Heart right ventricle (tissue), 16 donors: ENCODE data around the gene ARRB1. TPM values are rescaled to one million over a fixed set of nuclear protein-coding genes. Genes with fewer than 3 reads are reported as not detected.
A peak's percentile ranks its signal among the peaks of the same experiment; 100 is the strongest.

Experiments
- ATAC-seq, 8 donors: fragments of 200-7000 bp; cut with Tn5 transposase; one replicate each; pipeline ENCODE4 v1.9.1; 2020; ENCODE audit warnings: mild to moderate bottlenecking in 8 of 8, moderate library complexity in 8 of 8, moderate number of reproducible peaks in 1 of 8
- DNase-seq, 2 donors: peaks; one replicate each; pipeline ENCODE4 v3.0.0-alpha.2; 2020
- H3K27ac ChIP-seq, 10 donors: fragments of 200-600 bp; sonication (generic) in 2 of 10; one replicate each; pipeline versions ENCODE4 v1.5.0 to v1.8.0; 2020 to 2022; ENCODE audit warnings: mild to moderate bottlenecking in 3 of 10
- H3K27me3 ChIP-seq, 7 donors: fragments of 200-600 bp; one replicate each; pipeline ENCODE4 v1.8.0; 2021 to 2022; ENCODE audit warnings: mild to moderate bottlenecking in 2 of 7
- H3K36me3 ChIP-seq, 9 donors: fragments of 200-600 bp; sonication (generic) in 1 of 9; one replicate each; pipeline versions ENCODE4 v1.5.0 to v1.8.0; 2020 to 2022; ENCODE audit warnings: mild to moderate bottlenecking in 2 of 9
- H3K4me1 ChIP-seq, 9 donors: fragments of 200-600 bp; sonication (generic) in 1 of 9; one replicate each; pipeline versions ENCODE4 v1.5.0 to v1.8.0; 2020 to 2022; ENCODE audit warnings: mild to moderate bottlenecking in 4 of 9
- H3K4me3 ChIP-seq, 10 donors: fragments of 200-600 bp; sonication (generic) in 2 of 10; one replicate each; pipeline versions ENCODE4 v1.5.0 to v1.8.0; 2020 to 2022; ENCODE audit warnings: mild to moderate bottlenecking in 7 of 10, moderate library complexity in 2 of 10
- H3K9me3 ChIP-seq, 11 donors: fragments of 200-600 bp in 10 of 11; sonication (generic) in 2 of 11; one replicate each; pipeline versions ENCODE4 v1.5.0 to v1.8.0; 2013 to 2022; ENCODE audit warnings: mild to moderate bottlenecking in 2 of 11, control low read depth in 1 of 11, moderate library complexity in 1 of 11
- CTCF ChIP-seq, 9 donors: fragments of 200-600 bp; sonication (generic) in 2 of 9; IDR thresholded peaks; one replicate each; pipeline versions ENCODE4 v1.5.0 to v1.8.0; 2021 to 2022; ENCODE audit warnings: antibody characterized with exemption in 9 of 9, mild to moderate bottlenecking in 5 of 9, moderate library complexity in 1 of 9
- WGBS, 2 donors: extraction: QIAGEN DNeasy Blood & Tissue Kit; methylation state at CpG; one replicate each; pipeline ENCODE4 v1.1.7; 2013; ENCODE audit warnings: inconsistent platforms in 1 of 2; 5-methylcytosine and 5-hydroxymethylcytosine counted together
- intact Hi-C, 10 donors: fragments of 100-400 bp; cut with DNase I; formaldehyde crosslinking; loops; one replicate each; pipeline versions ENCODE4 v1.11.1 to v1.14.2; 2022
- polyA plus RNA-seq, 2 donors: library from polyadenylated mRNA; stranded (reverse); fragments of 200-250 nt; gene quantifications; one replicate each; pipeline ENCODE4 v1.2.3, GENCODE V29; 2013
- total RNA-seq, 10 donors: library from RNA; stranded (reverse); fragmentation: NEBNext Ultra II Directional in 3 of 10; extraction: Animal tissue kit (Norgen Biotek cat#: 25700) in 3 of 10; gene quantifications; one replicate each; pipeline versions ENCODE4 v1.2.1 to v1.2.4, GENCODE V29; 2021 to 2023
- donor health status: Arrhythmogenic right ventricular cardiomyopathy.
- donor health status: ischemic (EF 13 %, LVEDD 7.1; RV severe dilation, severe dysfunction).
- donor health status: healthy with polysubstance abuse.
- donor health status: DM: no; HTN: yes; CAD: no.
- donor health status: DM: no; HTN: no; CAD: no.
- donor health status: ischemic (EF 25% LVEDD 6.9; RV normal size, moderate dysfunction).
- donor health status: ischemic (EF 25% LVEDD 5.7; RV mildly dilated, moderate dysfunction).
- donor health status: healthy.
- donor health status: DM: yes; HTN: yes; CAD: no.
- donor health status: Ischemic cardiomyopathy.
- donor health status: ischemic (EF 35%, LVEDD 5.7; RV mildly dilated, moderate dysfunction).
- donor health status: nonischemic (EF 11% LVEDD 7.7; RV severe dilation, severe dysfunction).
- donor health status: DM: yes; HTN: yes; CAD: no.
- donor health status: PGD.
- donor health status: ischemic (EF 29% LVEDD 5.4; RV normal size, mild dysfunction).
- donor health status: nonischemic (EF 23%, LVEDD 6.1; RV moderate dilation, normal function).

Gene ARRB1
- total and polyA plus RNA-seq, 12 donors: 8.1 to 33.9 (median 19.9) TPM

GRCh38 chr11:75324189-75324588 lies 27.3 kb downstream of the ARRB1 start:
- Histone ChIP-seq H3K27ac (peak overlapping the region in 2 of 10 donors; percentile 0 to 15), H3K9me3 (no peaks in the 10 kb centered on the region), H3K36me3 (peaks cover 0 to 25% (median 0%) of the 10 kb centered on the region in 9 donors), H3K4me1 (peaks cover 14 to 71% (median 48%) of the 10 kb centered on the region in 9 donors), H3K4me3 (no peak overlapping the region), H3K27me3 (no peaks in the 10 kb centered on the region)
- intact Hi-C loops: loop anchor here in 2 of 10 donors (5.0 to 10.0 kb wide), 2 partner anchors 37 to 61 kb away; no protein-coding TSS in a partner anchor
- 94% methylated on average over 12 of the region's 12 CpGs for WGBS, 2 donors
- DNase-seq (no peak), ATAC-seq (no peak)
- no peak for TF ChIP-seq CTCF (IDR thresholded peaks at IDR 0.05)

- 67 to 74% methylated on average over 7 of the region's 7 CpGs for WGBS, 2 donors
- intact Hi-C loops: loop anchor here in 2 of 10 donors (5.0 to 10.0 kb wide), 2 partner anchors 36 to 61 kb away; no protein-coding TSS in a partner anchor
- no peak overlapping the region for H3K4me3 ChIP-seq
- H3K9me3 ChIP-seq: no peaks in the 10 kb centered on the region
- ATAC-seq: peak in 1 of 8 donors; percentile 33
- peak overlapping the region in 1 of 10 donors; percentile 15 for H3K27ac ChIP-seq
- H3K4me1 ChIP-seq: peaks cover 14 to 67% (median 45%) of the 10 kb centered on the region in 9 donors
- no peak for TF ChIP-seq CTCF (IDR thresholded peaks at IDR 0.05)
- DNase-seq: no peak
- H3K36me3 ChIP-seq: peaks cover 0 to 25% (median 0%) of the 10 kb centered on the region in 9 donors
- no peaks in the 10 kb centered on the region for H3K27me3 ChIP-seq
Observed at GRCh38 chr11:75323609-75324008, 27.9 kb downstream of the ARRB1 start.

GRCh38 chr11:75320643-75321042 lies 30.8 kb downstream of the ARRB1 start:
- H3K4me3 ChIP-seq: no peak overlapping the region
- peak overlapping the region in 4 of 10 donors; percentile 8 to 41 (median 36) for H3K27ac ChIP-seq
- DNase-seq (no peak), ATAC-seq (no peak)
- intact Hi-C loops: loop anchor here in 2 of 10 donors (5.0 to 10.0 kb wide), 2 partner anchors 33 to 64 kb away; no protein-coding TSS in a partner anchor
- no peaks in the 10 kb centered on the region for H3K27me3 ChIP-seq
- no peak for TF ChIP-seq CTCF (IDR thresholded peaks at IDR 0.05)
- H3K9me3 ChIP-seq: no peaks in the 10 kb centered on the region
- H3K36me3 ChIP-seq: peaks cover 0 to 20% (median 0%) of the 10 kb centered on the region in 9 donors
- H3K4me1 ChIP-seq: peaks cover 9 to 54% (median 28%) of the 10 kb centered on the region in 9 donors
- WGBS, 2 donors: 86 to 94% methylated on average over 5 of the region's 5 CpGs

- intact Hi-C loops: loop anchor here in 2 of 10 donors (5.0 to 10.0 kb wide), 2 partner anchors 33 to 65 kb away; no protein-coding TSS in a partner anchor
- Histone ChIP-seq H3K36me3 (peaks cover 0 to 18% (median 0%) of the 10 kb centered on the region in 9 donors), H3K9me3 (no peaks in the 10 kb centered on the region), H3K27ac (peak overlapping the region in 6 of 10 donors; percentile 8 to 41 (median 32)), H3K4me1 (peaks cover 7 to 54% (median 23%) of the 10 kb centered on the region in 9 donors), H3K4me3 (no peak overlapping the region), H3K27me3 (no peaks in the 10 kb centered on the region)
- peak in 1 of 8 donors; percentile 14 for ATAC-seq
- WGBS, 2 donors: 60 to 72% methylated on average over 6 of the region's 6 CpGs
- no peak for DNase-seq
- no peak for TF ChIP-seq CTCF (IDR thresholded peaks at IDR 0.05)
Observed at GRCh38 chr11:75320046-75320618, 31.3 kb downstream of the ARRB1 start.
